ENCODE measurements around the gene NTRK3.
"Not testable (repeated sequence)": the region's sequence is repeated elsewhere in the genome, so short reads cannot be mapped to it uniquely, and the experiment has no call there.

The NTRK3 gene

GRCh38 chr15:87848012-87848411 lies 408.5 kb downstream of the NTRK3 start:
- H3K4me3 ChIP-seq (ENCODE audit: control insufficient read depth, low read depth, low read length), result no peak overlapping the region
- no peak for TF ChIP-seq CTCF (conservative IDR thresholded peaks at IDR 0.05; ENCODE audit: control insufficient read depth, insufficient read depth, low read depth, low read length)
- DNase-seq (ENCODE audit: low read depth), result no peak

GRCh38 chr15:87846746-87847145 lies 409.8 kb downstream of the NTRK3 start:
- no peak overlapping the region for H3K4me3 ChIP-seq (ENCODE audit: control insufficient read depth, low read depth, low read length)
- DNase-seq (ENCODE audit: low read depth), result peak; percentile 3
- no peak for TF ChIP-seq CTCF (conservative IDR thresholded peaks at IDR 0.05; ENCODE audit: control insufficient read depth, insufficient read depth, low read depth, low read length)

- no peak for DNase-seq (ENCODE audit: low read depth)
- no peak for TF ChIP-seq CTCF (conservative IDR thresholded peaks at IDR 0.05; ENCODE audit: control insufficient read depth, insufficient read depth, low read depth, low read length)
- no peak overlapping the region for H3K4me3 ChIP-seq (ENCODE audit: control insufficient read depth, low read depth, low read length)
These were observed 413.2 kb downstream of the NTRK3 start for GRCh38 chr15:87843312-87843711.

GRCh38 chr15:87841426-87841998 lies 415.0 kb downstream of the NTRK3 start:
- H3K4me3 ChIP-seq (ENCODE audit: control insufficient read depth, low read depth, low read length), result no peak overlapping the region
- no peak for TF ChIP-seq CTCF (conservative IDR thresholded peaks at IDR 0.05; ENCODE audit: control insufficient read depth, insufficient read depth, low read depth, low read length)
- DNase-seq (ENCODE audit: low read depth), result no peak

- not testable (repeated sequence) for DNase-seq (ENCODE audit: low read depth); H3K4me3 ChIP-seq (ENCODE audit: control insufficient read depth, low read depth, low read length)
These were observed 420.7 kb downstream of the NTRK3 start for GRCh38 chr15:87835830-87836229.

GRCh38 chr15:87833333-87833732 lies 423.2 kb downstream of the NTRK3 start:
- not testable (repeated sequence) for DNase-seq (ENCODE audit: low read depth); H3K4me3 ChIP-seq (ENCODE audit: control insufficient read depth, low read depth, low read length)

- no peak for TF ChIP-seq CTCF (conservative IDR thresholded peaks at IDR 0.05; ENCODE audit: control insufficient read depth, insufficient read depth, low read depth, low read length)
- H3K4me3 ChIP-seq (ENCODE audit: control insufficient read depth, low read depth, low read length), result no peak overlapping the region
- DNase-seq (ENCODE audit: low read depth), result no peak
These were observed 427.0 kb downstream of the NTRK3 start for GRCh38 chr15:87829332-87830050.

- no peak for DNase-seq (ENCODE audit: low read depth)
- H3K4me3 ChIP-seq (ENCODE audit: control insufficient read depth, low read depth, low read length), result no peak overlapping the region
- TF ChIP-seq CTCF (conservative IDR thresholded peaks at IDR 0.05; ENCODE audit: control insufficient read depth, insufficient read depth, low read depth, low read length), result no peak
These were observed 427.9 kb downstream of the NTRK3 start for GRCh38 chr15:87828608-87829007.

Data from fibroblast of mammary gland (primary cell).